ENCODE data around the gene ARL15.

- TF ChIP-seq EZH2 (IDR thresholded peaks at IDR 0.05) (no peak), POLR2AphosphoS5 (IDR thresholded peaks at IDR 0.05; ENCODE audit: borderline replicate concordance, low read depth, low read length) (no peak)
These were observed 35.0 kb downstream of the ARL15 start for GRCh38 chr5:54275361-54275760.
